K562 (cell line): ENCODE measurements around the gene FNBP1. TPM values are rescaled to one million over a fixed set of nuclear protein-coding genes. Genes with fewer than 3 reads are reported as not detected.

Experiments used
- BCOR ChIP-seq: fragments of 450-650 bp; IDR thresholded peaks from 2 replicates; pipeline ENCODE4 v1.6.1; 2016
- BDP1 ChIP-seq: IDR thresholded peaks from 3 replicates; pipeline ENCODE4 v1.6.1; 2011; ENCODE audit not compliant: insufficient read length, insufficient read depth
- CCNT2 ChIP-seq: IDR thresholded peaks from 2 replicates; pipeline ENCODE4 v1.6.1; 2011; ENCODE audit warnings: borderline replicate concordance, low read depth, mild to moderate bottlenecking, moderate library complexity, mixed read lengths, low read length; ENCODE audit not compliant: insufficient read length; ENCODE audit errors: extremely low read depth
- ETS2 ChIP-seq: IDR thresholded peaks from 2 replicates; pipeline ENCODE4 v1.6.1; 2016; ENCODE audit warnings: borderline replicate concordance, missing genetic modification characterization, mild to moderate bottlenecking, moderate library complexity, missing compliant biosample characterization; ENCODE audit not compliant: poor library complexity, severe bottlenecking
- FOXA3 ChIP-seq, 2 experiments: fragments of 450-650 bp in 1 of 2; sonication (generic) in 1 of 2; formaldehyde crosslinking; IDR thresholded peaks in 1 of 2; conservative IDR thresholded peaks in 1 of 2; 2 replicates each; pipeline versions ENCODE4 v1.4.0 to v1.8.0; 2020 to 2022; ENCODE audit warnings: mild to moderate bottlenecking in 2 of 2, missing genetic modification reagents in 1 of 2
- HLTF ChIP-seq: fragments of 450-650 bp; IDR thresholded peaks from 2 replicates; pipeline ENCODE4 v1.6.1; 2016
- L3MBTL2 ChIP-seq: fragments of 450-650 bp; IDR thresholded peaks from 2 replicates; pipeline ENCODE4 v1.6.1; 2016; ENCODE audit warnings: mild to moderate bottlenecking, moderate library complexity
- NCOA6 ChIP-seq: fragments of 450-650 bp; IDR thresholded peaks from 2 replicates; pipeline ENCODE4 v1.6.1; 2017; ENCODE audit warnings: mild to moderate bottlenecking
- NRF1 ChIP-seq, 2 experiments: fragments of 450-650 bp; IDR thresholded peaks in 1 of 2; conservative IDR thresholded peaks in 1 of 2; 2 replicates each; pipeline ENCODE4 v1.6.1; 2014; ENCODE audit warnings: mild to moderate bottlenecking in 2 of 2
- PHF8 ChIP-seq: fragments of 200-600 bp; sonication (generic); IDR thresholded peaks from 2 replicates; pipeline ENCODE4 v1.6.1; 2012; ENCODE audit warnings: mixed run types, mild to moderate bottlenecking, inconsistent platforms, low read length, moderate library complexity, borderline replicate concordance
- RBM14 ChIP-seq: fragments of 200-400 bp; formaldehyde crosslinking; IDR thresholded peaks from 2 replicates; pipeline ENCODE4 v1.6.1; 2018; ENCODE audit warnings: low read depth, mild to moderate bottlenecking, low read length, moderate library complexity, borderline replicate concordance; ENCODE audit not compliant: insufficient read depth
- RBM17 ChIP-seq: fragments of 200-400 bp; formaldehyde crosslinking; IDR thresholded peaks from 2 replicates; pipeline ENCODE4 v1.6.1; 2017; ENCODE audit warnings: low read depth, mild to moderate bottlenecking, low read length, borderline replicate concordance
- SIN3A ChIP-seq, 2 experiments: fragments of 150-350 bp in 1 of 2; IDR thresholded peaks; 2 replicates each; pipeline ENCODE4 v1.6.1; 2011 to 2016; ENCODE audit warnings: borderline replicate concordance in 2 of 2, low read depth in 2 of 2, low read length in 2 of 2, mild to moderate bottlenecking in 2 of 2, moderate library complexity in 2 of 2; ENCODE audit not compliant: control insufficient read depth in 1 of 2
- SMAD4 ChIP-seq: fragments of 250-450 bp; sonication (Bioruptor Pico); conservative IDR thresholded peaks from 2 replicates; pipeline ENCODE4 v1.8.0; 2021; ENCODE audit warnings: inconsistent platforms, mild to moderate bottlenecking, moderate library complexity
- SNRNP70 ChIP-seq: fragments of 200-400 bp; formaldehyde crosslinking; optimal IDR thresholded peaks from 2 replicates; pipeline ENCODE3; 2017; ENCODE audit warnings: low read depth, low read length
- TAF9B ChIP-seq: fragments of 450-650 bp; IDR thresholded peaks from 2 replicates; pipeline ENCODE4 v1.6.1; 2018; ENCODE audit warnings: mild to moderate bottlenecking; ENCODE audit not compliant: partially characterized antibody
- TARDBP ChIP-seq: fragments of 450-650 bp; IDR thresholded peaks from 2 replicates; pipeline ENCODE4 v1.6.1; 2016
- TEAD4 ChIP-seq, 2 experiments: sonication (generic) in 1 of 2; formaldehyde crosslinking in 1 of 2; IDR thresholded peaks; 2 replicates each; pipeline versions ENCODE4 v1.6.1 to v1.8.0; 2012 to 2022; ENCODE audit warnings: borderline replicate concordance in 1 of 2, inconsistent platforms in 1 of 2, low read length in 1 of 2, mild to moderate bottlenecking in 1 of 2, missing genetic modification reagents in 1 of 2
- XRCC5 ChIP-seq: fragments of 200-400 bp; formaldehyde crosslinking; IDR thresholded peaks from 2 replicates; pipeline ENCODE4 v1.6.1; 2017; ENCODE audit warnings: low read depth, mild to moderate bottlenecking, low read length
- ZNF212 ChIP-seq: fragments of 450-650 bp; formaldehyde crosslinking; IDR thresholded peaks from 2 replicates; pipeline ENCODE4 v1.4.0; 2020; ENCODE audit warnings: mild to moderate bottlenecking
- ZNF24 ChIP-seq: fragments of 450-650 bp; IDR thresholded peaks from 2 replicates; pipeline ENCODE4 v1.6.1; 2016
- polyA plus RNA-seq, 8 experiments: library from polyadenylated mRNA; depleted of rRNA in 4 of 8; stranded (reverse) in 5 of 8; unstranded in 3 of 8; fragments of >200 nt; fragmentation: Nextera tagmentation in 2 of 8; fragmentation: Illumina TruSeq in 1 of 8; extraction: Ambion mirVana in 2 of 8; extraction: Trizol in 1 of 8; gene quantifications; 2 replicates each; pipeline versions ENCODE4 v1.2.1 to v1.2.3, GENCODE V29; 2011 to 2014; ENCODE audit warnings: inconsistent platforms in 1 of 8, missing spikeins in 1 of 8
- total RNA-seq, 7 experiments: library from RNA; depleted of rRNA in 6 of 7; stranded (reverse); fragments of >200 nt in 6 of 7; fragmentation: Illumina TruSeq in 2 of 7; extraction: Trizol in 2 of 7; gene quantifications; 2 replicates each; pipeline versions ENCODE4 v1.2.1 to v1.2.3, GENCODE V29; 2011 to 2021; ENCODE audit warnings: low replicate concordance in 1 of 7
- TF ChIP-seq, protein P1 (sequence below): fragments of 450-650 bp; IDR thresholded peaks from 2 replicates; pipeline ENCODE4 v1.6.1; 2017; ENCODE audit warnings: antibody characterized with exemption, mild to moderate bottlenecking
- TF ChIP-seq, protein P2 (sequence below): sonication (generic); formaldehyde crosslinking; IDR thresholded peaks from 2 replicates; pipeline ENCODE4 v1.8.1; 2023; ENCODE audit warnings: mild to moderate bottlenecking, missing genetic modification reagents

Gene FNBP1
- total and polyA plus RNA-seq, 9 of the 15 experiments (the other 6 are each of a cell fraction or from before 2014, with no cell fraction given), result 1.8 to 14.9 (median 7.6) TPM

GRCh38 chr9:129885018-129885669 lies 157.8 kb downstream of the FNBP1 start (continued):
- TF ChIP-seq, protein P1, sequence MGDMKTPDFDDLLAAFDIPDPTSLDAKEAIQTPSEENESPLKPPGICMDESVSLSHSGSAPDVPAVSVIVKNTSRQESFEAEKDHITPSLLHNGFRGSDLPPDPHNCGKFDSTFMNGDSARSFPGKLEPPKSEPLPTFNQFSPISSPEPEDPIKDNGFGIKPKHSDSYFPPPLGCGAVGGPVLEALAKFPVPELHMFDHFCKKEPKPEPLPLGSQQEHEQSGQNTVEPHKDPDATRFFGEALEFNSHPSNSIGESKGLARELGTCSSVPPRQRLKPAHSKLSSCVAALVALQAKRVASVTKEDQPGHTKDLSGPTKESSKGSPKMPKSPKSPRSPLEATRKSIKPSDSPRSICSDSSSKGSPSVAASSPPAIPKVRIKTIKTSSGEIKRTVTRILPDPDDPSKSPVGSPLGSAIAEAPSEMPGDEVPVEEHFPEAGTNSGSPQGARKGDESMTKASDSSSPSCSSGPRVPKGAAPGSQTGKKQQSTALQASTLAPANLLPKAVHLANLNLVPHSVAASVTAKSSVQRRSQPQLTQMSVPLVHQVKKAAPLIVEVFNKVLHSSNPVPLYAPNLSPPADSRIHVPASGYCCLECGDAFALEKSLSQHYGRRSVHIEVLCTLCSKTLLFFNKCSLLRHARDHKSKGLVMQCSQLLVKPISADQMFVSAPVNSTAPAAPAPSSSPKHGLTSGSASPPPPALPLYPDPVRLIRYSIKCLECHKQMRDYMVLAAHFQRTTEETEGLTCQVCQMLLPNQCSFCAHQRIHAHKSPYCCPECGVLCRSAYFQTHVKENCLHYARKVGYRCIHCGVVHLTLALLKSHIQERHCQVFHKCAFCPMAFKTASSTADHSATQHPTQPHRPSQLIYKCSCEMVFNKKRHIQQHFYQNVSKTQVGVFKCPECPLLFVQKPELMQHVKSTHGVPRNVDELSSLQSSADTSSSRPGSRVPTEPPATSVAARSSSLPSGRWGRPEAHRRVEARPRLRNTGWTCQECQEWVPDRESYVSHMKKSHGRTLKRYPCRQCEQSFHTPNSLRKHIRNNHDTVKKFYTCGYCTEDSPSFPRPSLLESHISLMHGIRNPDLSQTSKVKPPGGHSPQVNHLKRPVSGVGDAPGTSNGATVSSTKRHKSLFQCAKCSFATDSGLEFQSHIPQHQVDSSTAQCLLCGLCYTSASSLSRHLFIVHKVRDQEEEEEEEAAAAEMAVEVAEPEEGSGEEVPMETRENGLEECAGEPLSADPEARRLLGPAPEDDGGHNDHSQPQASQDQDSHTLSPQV, result no peak
- TF ChIP-seq NCOA6 (no peak), TEAD4 (IDR thresholded peaks at IDR 0.05; ENCODE audit: low read length) (no peak), TEAD4 (CRISPR knock-in tag; IDR thresholded peaks at IDR 0.05; ENCODE audit: borderline replicate concordance) (no peak), SNRNP70 (no peak), HLTF (no peak), TAF9B (no peak), ETS2 (tag) (no peak), SMAD4 (no peak; the same call in 1 of the 2 replicates), FOXA3 (CRISPR knock-in tag; conservative IDR thresholded peaks at IDR 0.05 in 1 of 2, IDR thresholded peaks at IDR 0.05 in 1 of 2) (no peak), SIN3A (IDR thresholded peaks at IDR 0.05; ENCODE audit: borderline replicate concordance in 2 of 2, control insufficient read depth in 1 of 2, low read depth in 2 of 2, low read length in 2 of 2) (peak in 1 of 2 experiments; percentile 10; a peak in 1 of 4 replicates), TARDBP (no peak), ZNF24 (no peak), RBM14 (0 out of 2 replicates have a peak, but pooled peaks have one; percentile 57), CCNT2 (no peak), NRF1 (conservative IDR thresholded peaks at IDR 0.05 in 1 of 2, IDR thresholded peaks at IDR 0.05 in 1 of 2) (no peak), XRCC5 (no peak), ZNF212 (CRISPR knock-in tag) (no peak), PHF8 (peak; percentile 33; the same call in 1 of the 2 replicates), BCOR (no peak), L3MBTL2 (no peak), BDP1 (no peak), RBM17 (no peak)
- TF ChIP-seq, protein P2, sequence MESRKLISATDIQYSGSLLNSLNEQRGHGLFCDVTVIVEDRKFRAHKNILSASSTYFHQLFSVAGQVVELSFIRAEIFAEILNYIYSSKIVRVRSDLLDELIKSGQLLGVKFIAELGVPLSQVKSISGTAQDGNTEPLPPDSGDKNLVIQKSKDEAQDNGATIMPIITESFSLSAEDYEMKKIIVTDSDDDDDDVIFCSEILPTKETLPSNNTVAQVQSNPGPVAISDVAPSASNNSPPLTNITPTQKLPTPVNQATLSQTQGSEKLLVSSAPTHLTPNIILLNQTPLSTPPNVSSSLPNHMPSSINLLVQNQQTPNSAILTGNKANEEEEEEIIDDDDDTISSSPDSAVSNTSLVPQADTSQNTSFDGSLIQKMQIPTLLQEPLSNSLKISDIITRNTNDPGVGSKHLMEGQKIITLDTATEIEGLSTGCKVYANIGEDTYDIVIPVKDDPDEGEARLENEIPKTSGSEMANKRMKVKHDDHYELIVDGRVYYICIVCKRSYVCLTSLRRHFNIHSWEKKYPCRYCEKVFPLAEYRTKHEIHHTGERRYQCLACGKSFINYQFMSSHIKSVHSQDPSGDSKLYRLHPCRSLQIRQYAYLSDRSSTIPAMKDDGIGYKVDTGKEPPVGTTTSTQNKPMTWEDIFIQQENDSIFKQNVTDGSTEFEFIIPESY (CRISPR knock-in tag), result no peak
